ENCODE results near the gene ZBTB8OS. TPM values are rescaled to one million over a fixed set of nuclear protein-coding genes. Genes with fewer than 3 reads are reported as not detected.

ZBTB8OS gene
- total and polyA plus RNA-seq, 2 of the 8 experiments (the other 6 are each of a cell fraction or from before 2014, with no cell fraction given) = 68.0 to 74.2 TPM

GRCh38 chr1:32647308-32648134 is 2.8 kb downstream of the ZBTB8OS start:
- Histone ChIP-seq H2AFZ (ENCODE audit: low read length) (no peak overlapping the region), H3K79me1 (ENCODE audit: low read depth, low read length) (peaks cover 6% of the 10 kb centered on the region; the same call in 1 of the 2 replicates), H3K4ac (replicated peaks; ENCODE audit: insufficient read length, low read depth, low read length) (no peak overlapping the region), H4K5ac (ENCODE audit: insufficient read length, low read depth, low read length) (no peak overlapping the region), H4K20me1 (replicated peaks in 1 of 2; ENCODE audit: control insufficient read depth in 1 of 2, insufficient read depth in 2 of 2, low read length in 2 of 2) (no peaks in the 10 kb centered on the region), H3K18ac (ENCODE audit: extremely low read depth, low read length) (no peak overlapping the region), H2BK5ac (ENCODE audit: low read depth, low read length) (no peak overlapping the region), H2AK5ac (ENCODE audit: low read depth, low read length) (no peak overlapping the region), H3K9ac (replicated peaks in 1 of 4; ENCODE audit: extremely low read depth in 1 of 4, low read depth in 3 of 4, low read length in 3 of 4) (no peak overlapping the region), H3K4me3 (ENCODE audit: extremely low read depth in 1 of 4, insufficient read depth in 2 of 4, low read depth in 3 of 4, low read length in 4 of 4) (no peak overlapping the region; a peak in 1 of 8 replicates), H3K9me3 (ENCODE audit: insufficient read depth in 2 of 2, low read depth in 1 of 2, low read length in 1 of 2) (0 out of 4 replicates have a peak, but pooled peaks cover 0 to 2% of the 10 kb centered on the region in 2 experiments), H2BK20ac (ENCODE audit: low read length) (no peak overlapping the region), H3K23me2 (ENCODE audit: low read depth, low read length) (peaks cover 5% of the 10 kb centered on the region), H3K27me3 (replicated peaks in 1 of 4; ENCODE audit: control insufficient read depth in 3 of 4, extremely low read depth in 1 of 4, insufficient read depth in 3 of 4, low read length in 3 of 4) (no peaks in the 10 kb centered on the region; a peak in 1 of 7 replicates), H3K4me2 (ENCODE audit: insufficient read depth in 1 of 2, low read depth in 2 of 2, low read length in 2 of 2) (no peak overlapping the region), H3K56ac (replicated peaks; ENCODE audit: insufficient read length, low read depth, low read length) (no peak overlapping the region), H3K14ac (ENCODE audit: insufficient read length) (no peak overlapping the region), H3K79me2 (ENCODE audit: control insufficient read depth in 1 of 2, insufficient read depth in 2 of 2, low read length in 2 of 2) (peaks cover 10 to 72% of the 10 kb centered on the region in 2 experiments), H2BK15ac (ENCODE audit: low read length) (no peak overlapping the region), H3K36me3 (ENCODE audit: control insufficient read depth in 2 of 4, insufficient read depth in 4 of 4, low read length in 3 of 4) (peaks cover 0 to 16% (median 2%) of the 10 kb centered on the region in 4 experiments; a peak in 3 of 8 replicates), H3K27ac (ENCODE audit: low read depth, low read length) (no peak overlapping the region), H4K8ac (ENCODE audit: extremely low read depth, insufficient read depth, low read length) (no peak overlapping the region), H4K91ac (replicated peaks; ENCODE audit: insufficient read length, low read length) (no peak overlapping the region), H3K23ac (ENCODE audit: insufficient read length) (no peak overlapping the region), H3K4me1 (replicated peaks in 1 of 4; ENCODE audit: control insufficient read depth in 3 of 4, insufficient read depth in 4 of 4, low read length in 3 of 4) (peaks cover 0 to under 1% (median 0%) of the 10 kb centered on the region in 4 experiments; a peak in 1 of 7 replicates), H2BK12ac (ENCODE audit: low read depth, low read length) (no peak overlapping the region), H2BK120ac (replicated peaks; ENCODE audit: low read depth, low read length) (no peak overlapping the region)
- WGBS, 2 experiments (ENCODE audit: extremely low coverage in 1 of 2, insufficient coverage in 1 of 2, insufficient read length in 1 of 2, insufficient replicate concordance in 2 of 2, low coverage in 1 of 2, low lambda C conversion rate in 2 of 2, missing lambda C conversion rate in 1 of 2) = 95% methylated on average over 5 of the region's 6 CpGs; no CpG with 5 or more reads in 1 of the 2 experiments
- ChIA-PET POLR2A (ENCODE audit: partially characterized antibody) (interaction anchor here (0.9 kb wide), 1 partner anchor 34 kb away, joined by 3 read pairs; no protein-coding TSS in a partner anchor), CTCF (ENCODE audit: partially characterized antibody) (no interaction called here)
- DNase-seq (ENCODE audit: low read depth in 1 of 2, low spot score in 2 of 2) (no peak), FAIRE-seq (no peak)
- TF ChIP-seq NRF1 (IDR thresholded peaks at IDR 0.05; ENCODE audit: low read depth, low read length) (no peak), EGR1 (IDR thresholded peaks at IDR 0.05; ENCODE audit: borderline replicate concordance, low read depth, low read length) (no peak), E2F6 (IDR thresholded peaks at IDR 0.05) (no peak), MAX (IDR thresholded peaks at IDR 0.05) (no peak), FOSL1 (IDR thresholded peaks at IDR 0.05; ENCODE audit: insufficient read depth, low read depth, low read length) (no peak), TCF12 (IDR thresholded peaks at IDR 0.05; ENCODE audit: low read depth, low read length) (no peak), TAF1 (IDR thresholded peaks at IDR 0.05; ENCODE audit: low read depth, low read length) (no peak), SIRT6 (IDR thresholded peaks at IDR 0.05; ENCODE audit: low read length) (no peak), ASH2L (IDR thresholded peaks at IDR 0.05; ENCODE audit: low read length) (no peak), KDM4A (IDR thresholded peaks at IDR 0.05; ENCODE audit: low read depth, low read length, severe bottlenecking) (no peak), MAFK (IDR thresholded peaks at IDR 0.05; ENCODE audit: low read depth, low read length) (no peak), EP300 (IDR thresholded peaks at IDR 0.05; ENCODE audit: borderline replicate concordance in 1 of 2, low read depth in 2 of 2, low read length in 2 of 2) (no peak)

All from H1 (cell line).